Measurements from ENCODE around the gene ARHGAP31.
A peak's percentile ranks its signal among the peaks of the same experiment; 100 is the strongest.
"Not testable (repeated sequence)": the region's sequence is repeated elsewhere in the genome, so short reads cannot be mapped to it uniquely, and the experiment has no call there.

ARHGAP31 gene

GRCh38 chr3:119320785-119321184 is 26.6 kb downstream of the ARHGAP31 start:
- not testable (repeated sequence) for DNase-seq

GRCh38 chr3:119322021-119322834 is 28.0 kb downstream of the ARHGAP31 start:
- peak in 3 of 6 experiments; percentile 20 to 23 (median 21) for DNase-seq

- peak; percentile 78 to 89 (median 83) for DNase-seq
These were observed 28.9 kb downstream of the ARHGAP31 start for GRCh38 chr3:119322835-119323722.

GRCh38 chr3:119323723-119324085 is 29.5 kb downstream of the ARHGAP31 start:
- DNase-seq, result no peak

GRCh38 chr3:119324899-119325298 is 30.7 kb downstream of the ARHGAP31 start:
- DNase-seq, result no peak

GRCh38 chr3:119326976-119327375 is 32.8 kb downstream of the ARHGAP31 start:
- no peak for DNase-seq

- DNase-seq, result no peak
These were observed 35.4 kb downstream of the ARHGAP31 start for GRCh38 chr3:119329551-119329950.

- no peak for DNase-seq
These were observed 36.0 kb downstream of the ARHGAP31 start for GRCh38 chr3:119330181-119330580.

- no peak for DNase-seq
These were observed 36.7 kb downstream of the ARHGAP31 start for GRCh38 chr3:119330858-119331257.

GRCh38 chr3:119331661-119332060 is 37.5 kb downstream of the ARHGAP31 start:
- DNase-seq, result no peak

GRCh38 chr3:119333773-119334509 is 39.8 kb downstream of the ARHGAP31 start:
- no peak for DNase-seq

- DNase-seq, result no peak
These were observed 42.6 kb downstream of the ARHGAP31 start for GRCh38 chr3:119336823-119337222.

GRCh38 chr3:119337407-119337806 is 43.2 kb downstream of the ARHGAP31 start:
- DNase-seq, result not testable (repeated sequence)

- no peak for DNase-seq
These were observed 44.6 kb downstream of the ARHGAP31 start for GRCh38 chr3:119338754-119339153.

GRCh38 chr3:119340014-119340413 is 45.8 kb downstream of the ARHGAP31 start:
- DNase-seq, result no peak

- no peak for DNase-seq
These were observed 46.3 kb downstream of the ARHGAP31 start for GRCh38 chr3:119340446-119340845.

- no peak for DNase-seq
These were observed 48.0 kb downstream of the ARHGAP31 start for GRCh38 chr3:119342176-119342575.

- DNase-seq, result no peak
These were observed 49.5 kb downstream of the ARHGAP31 start for GRCh38 chr3:119343719-119344118.

- no peak for DNase-seq
These were observed 51.9 kb downstream of the ARHGAP31 start for GRCh38 chr3:119346076-119346496.

- DNase-seq, result no peak
These were observed 52.9 kb downstream of the ARHGAP31 start for GRCh38 chr3:119347036-119347435.

- no peak for DNase-seq
These were observed 55.3 kb downstream of the ARHGAP31 start for GRCh38 chr3:119349354-119350041.

- DNase-seq, result no peak
These were observed 55.9 kb downstream of the ARHGAP31 start for GRCh38 chr3:119350114-119350513.
